HEK293 (cell line): ENCODE measurements around the gene SMTN.

Source experiments
- CTCF ChIA-PET: fragments of 350-600 bp; formaldehyde crosslinking; extraction: SDS; loops from one replicate; lab custom pipeline; 2021; ENCODE audit warnings: antibody characterized with exemption; lab: Yijun Ruan, JAX
- POLR2A ChIA-PET: fragments of 300-600 bp; formaldehyde crosslinking; extraction: SDS; loops from one replicate; lab custom pipeline; 2020; ENCODE audit warnings: antibody characterized with exemption, inconsistent platforms; lab: Yijun Ruan, JAX
- H3K27ac ChIP-seq: fragments of 200-500 bp; sonication (Bioruptor generic); 2 replicates; pipeline ENCODE4 v1.5.1; 2014; ENCODE audit warnings: low read depth, low read length, control low read depth, inconsistent platforms; ENCODE audit errors: extremely low read depth
- H3K36me3 ChIP-seq, 2 experiments: fragments of 200-500 bp in 1 of 2; sonication (Bioruptor generic) in 1 of 2; 1 replicate in 1 of 2; 2 replicates in 1 of 2; pipeline ENCODE4 v1.5.1; 2014 to 2017; ENCODE audit warnings: inconsistent platforms in 2 of 2, low read length in 2 of 2; ENCODE audit not compliant: control insufficient read depth in 2 of 2, insufficient read depth in 1 of 2
- H3K4me1 ChIP-seq: fragments of 200-500 bp; sonication (Bioruptor generic); 2 replicates; pipeline ENCODE4 v1.5.1; 2014; ENCODE audit warnings: mild to moderate bottlenecking, low read length, inconsistent platforms; ENCODE audit not compliant: control insufficient read depth, insufficient read depth
- H3K4me3 ChIP-seq: 2 replicates; pipeline ENCODE4 v1.5.1; 2011; ENCODE audit warnings: low read depth, mild to moderate bottlenecking, control low read depth, low read length, moderate library complexity
- H3K9me3 ChIP-seq: fragments of 200-500 bp; sonication (Bioruptor generic); 2 replicates; pipeline ENCODE4 v1.5.1; 2014; ENCODE audit warnings: low read depth, low read length, inconsistent platforms; ENCODE audit not compliant: control insufficient read depth, insufficient read depth
- BCL11B ChIP-seq: fragments of 450-650 bp; formaldehyde crosslinking; IDR thresholded peaks from 2 replicates; pipeline ENCODE4 v1.5.1; 2016; ENCODE audit warnings: low read depth, missing biosample characterization, missing genetic modification characterization
- KLF10 ChIP-seq: fragments of 450-650 bp; IDR thresholded peaks from 2 replicates; pipeline ENCODE4 v1.5.1; 2018; ENCODE audit warnings: missing biosample characterization, mild to moderate bottlenecking, missing genetic modification characterization
- PRDM1 ChIP-seq: fragments of 450-650 bp; formaldehyde crosslinking; IDR thresholded peaks from 2 replicates; pipeline ENCODE4; 2016; ENCODE audit warnings: missing biosample characterization, missing genetic modification characterization
- SCRT1 ChIP-seq: fragments of 450-650 bp; formaldehyde crosslinking; IDR thresholded peaks from 2 replicates; pipeline ENCODE4 v1.5.1; 2016; ENCODE audit warnings: missing biosample characterization, missing genetic modification characterization, borderline replicate concordance
- SCRT2 ChIP-seq: fragments of 450-650 bp; formaldehyde crosslinking; IDR thresholded peaks from 2 replicates; pipeline ENCODE4 v1.5.1; 2016; ENCODE audit warnings: missing biosample characterization, missing genetic modification characterization
- TCF7L2 ChIP-seq: IDR thresholded peaks from 2 replicates; pipeline ENCODE4 v1.6.1; 2011; ENCODE audit warnings: low read depth, mild to moderate bottlenecking, inconsistent platforms, low read length, moderate library complexity, borderline replicate concordance
- ZBTB11 ChIP-seq: fragments of 450-650 bp; formaldehyde crosslinking; conservative IDR thresholded peaks from 2 replicates; pipeline ENCODE4 v1.5.1; 2016; ENCODE audit warnings: low read depth, missing biosample characterization, missing genetic modification characterization
- ZBTB20 ChIP-seq: fragments of 450-650 bp; formaldehyde crosslinking; IDR thresholded peaks from 2 replicates; pipeline ENCODE4 v1.5.1; 2016; ENCODE audit warnings: missing biosample characterization, missing genetic modification characterization
- ZBTB21 ChIP-seq: fragments of 450-650 bp; formaldehyde crosslinking; IDR thresholded peaks from 2 replicates; pipeline ENCODE4 v1.5.1; 2017; ENCODE audit warnings: missing biosample characterization, missing genetic modification characterization
- ZBTB8A ChIP-seq: fragments of 450-650 bp; formaldehyde crosslinking; IDR thresholded peaks from 2 replicates; pipeline ENCODE4 v1.5.1; 2016; ENCODE audit warnings: missing biosample characterization, missing genetic modification characterization
- ZNF140 ChIP-seq: fragments of 450-650 bp; formaldehyde crosslinking; IDR thresholded peaks from 2 replicates; pipeline ENCODE4 v1.5.1; 2016; ENCODE audit warnings: missing biosample characterization, missing genetic modification characterization
- ZNF223 ChIP-seq: fragments of 450-650 bp; formaldehyde crosslinking; IDR thresholded peaks from 2 replicates; pipeline ENCODE4 v1.5.1; 2016; ENCODE audit warnings: missing biosample characterization, missing genetic modification characterization
- ZNF239 ChIP-seq: fragments of 450-650 bp; formaldehyde crosslinking; IDR thresholded peaks from 2 replicates; pipeline ENCODE4 v1.5.1; 2016; ENCODE audit warnings: missing biosample characterization, missing genetic modification characterization
- ZNF280D ChIP-seq: fragments of 450-650 bp; formaldehyde crosslinking; IDR thresholded peaks from 2 replicates; pipeline ENCODE4 v1.5.1; 2016; ENCODE audit warnings: missing biosample characterization, missing genetic modification characterization
- ZNF433 ChIP-seq: fragments of 450-650 bp; formaldehyde crosslinking; IDR thresholded peaks from 2 replicates; pipeline ENCODE4 v1.5.1; 2016; ENCODE audit warnings: missing biosample characterization, missing genetic modification characterization, low read depth
- ZNF488 ChIP-seq: fragments of 450-650 bp; formaldehyde crosslinking; IDR thresholded peaks from 2 replicates; pipeline ENCODE4 v1.5.1; 2016; ENCODE audit warnings: missing biosample characterization, missing genetic modification characterization
- ZNF518A ChIP-seq: fragments of 450-650 bp; formaldehyde crosslinking; conservative IDR thresholded peaks from 2 replicates; pipeline ENCODE4 v1.5.1; 2016; ENCODE audit warnings: low read depth, missing biosample characterization, missing genetic modification characterization
- ZNF530 ChIP-seq: fragments of 450-650 bp; formaldehyde crosslinking; IDR thresholded peaks from 2 replicates; pipeline ENCODE4 v1.5.1; 2016; ENCODE audit warnings: low read depth, missing biosample characterization, missing genetic modification characterization
- ZNF555 ChIP-seq: fragments of 450-650 bp; formaldehyde crosslinking; conservative IDR thresholded peaks from 2 replicates; pipeline ENCODE4 v1.5.1; 2017; ENCODE audit warnings: missing biosample characterization, mild to moderate bottlenecking, missing genetic modification characterization, inconsistent platforms
- ZNF558 ChIP-seq: fragments of 450-650 bp; formaldehyde crosslinking; IDR thresholded peaks from 2 replicates; pipeline ENCODE4 v1.5.1; 2016; ENCODE audit warnings: missing biosample characterization, missing genetic modification characterization
- ZNF600 ChIP-seq: fragments of 450-650 bp; formaldehyde crosslinking; IDR thresholded peaks from 2 replicates; pipeline ENCODE4 v1.5.1; 2016; ENCODE audit warnings: missing biosample characterization, missing genetic modification characterization
- ZNF623 ChIP-seq: fragments of 450-650 bp; formaldehyde crosslinking; IDR thresholded peaks from 2 replicates; pipeline ENCODE4 v1.5.1; 2016; ENCODE audit warnings: missing biosample characterization, missing genetic modification characterization
- ZNF664 ChIP-seq: fragments of 450-650 bp; formaldehyde crosslinking; IDR thresholded peaks from 2 replicates; pipeline ENCODE4 v1.5.1; 2016; ENCODE audit warnings: missing biosample characterization, missing genetic modification characterization
- ZNF701 ChIP-seq: fragments of 450-650 bp; formaldehyde crosslinking; IDR thresholded peaks from 2 replicates; pipeline ENCODE4 v1.5.1; 2016; ENCODE audit warnings: missing biosample characterization, missing genetic modification characterization
- ZNF768 ChIP-seq: fragments of 450-650 bp; formaldehyde crosslinking; IDR thresholded peaks from 2 replicates; pipeline ENCODE4 v1.5.1; 2018; ENCODE audit warnings: missing biosample characterization, mild to moderate bottlenecking, missing genetic modification characterization

The SMTN gene

GRCh38 chr22:31097539-31097938 lies 16.4 kb downstream of the SMTN start (continued):
- peak; percentile 82 for TF ChIP-seq ZNF518A
- peak; percentile 40; the same call in 1 of the 2 replicates for TF ChIP-seq ZBTB21
- TF ChIP-seq ZNF433 (tag by site-specific recombination), result 0 out of 2 replicates have a peak, but pooled peaks have one; percentile 28
- peak; percentile 63; the same call in 1 of the 2 replicates for TF ChIP-seq ZBTB11 (tag by site-specific recombination)
- 0 out of 2 replicates have a peak, but pooled peaks have one; percentile 17 for TF ChIP-seq ZNF223 (tag by site-specific recombination)
- TF ChIP-seq ZNF555 (tag by site-specific recombination), result peak; percentile 58
- peak; percentile 54; the same call in 1 of the 2 replicates for TF ChIP-seq ZNF140
- TF ChIP-seq ZNF664 (tag by site-specific recombination), result peak; percentile 46; the same call in 1 of the 2 replicates
- peak; percentile 75 for TF ChIP-seq ZNF623 (tag by site-specific recombination)
- peak; percentile 62 for TF ChIP-seq ZBTB8A (tag by site-specific recombination)
- TF ChIP-seq ZNF558, result peak; percentile 73; the same call in 1 of the 2 replicates

GRCh38 chr22:31097941-31098631 lies 17.0 kb downstream of the SMTN start:
- ChIA-PET CTCF (no interaction called here), POLR2A (interaction anchor here (1.1 kb wide), 1 partner anchor 17 kb away, joined by 6 read pairs; the partner anchor contains the start of gene SMTN)
- Histone ChIP-seq H3K4me3 (no peak overlapping the region), H3K9me3 (no peaks in the 10 kb centered on the region), H3K36me3 (peaks cover 0 to 47% of the 10 kb centered on the region in 2 experiments; a peak in 2 of 3 replicates), H3K27ac (no peak overlapping the region), H3K4me1 (no peaks in the 10 kb centered on the region)
- no peak for TF ChIP-seq ZNF239 (tag by site-specific recombination)
- TF ChIP-seq ZNF600 (tag by site-specific recombination), result no peak
- no peak for TF ChIP-seq PRDM1 (tag by site-specific recombination)
- TF ChIP-seq ZNF488 (tag by site-specific recombination), result no peak
- TF ChIP-seq ZNF280D (tag by site-specific recombination), result no peak
- TF ChIP-seq SCRT1 (tag by site-specific recombination), result 0 out of 2 replicates have a peak, but pooled peaks have one; percentile 43
- TF ChIP-seq SCRT2, result peak; percentile 51
- TF ChIP-seq KLF10, result no peak
- TF ChIP-seq ZNF664 (tag by site-specific recombination), result no peak
- no peak for TF ChIP-seq ZBTB20 (tag by site-specific recombination)
- TF ChIP-seq ZNF701 (tag by site-specific recombination), result 0 out of 2 replicates have a peak, but pooled peaks have one; percentile 60
- TF ChIP-seq ZNF140, result no peak
- TF ChIP-seq ZNF768 (tag by site-specific recombination), result no peak
- TF ChIP-seq TCF7L2, result no peak
- TF ChIP-seq ZNF530 (tag by site-specific recombination), result no peak
- TF ChIP-seq BCL11B (tag by site-specific recombination), result no peak
